ENCODE results near the gene DOC2B. TPM values are rescaled to one million over a fixed set of nuclear protein-coding genes. Genes with fewer than 3 reads are reported as not detected.

DOC2B gene
- total RNA-seq, 2 experiments from 2014 or later: 0.08 to 0.34 TPM

- Histone ChIP-seq H3K27ac (ENCODE audit: low read depth in 1 of 2, low read length in 2 of 2) (no peak overlapping the region), H3K4me3 (ENCODE audit: low read length) (no peak overlapping the region), H3K4me1 (ENCODE audit: insufficient read depth, low read length) (no peaks in the 10 kb centered on the region), H3K9me3 (ENCODE audit: control insufficient read depth in 1 of 2, insufficient read depth in 1 of 2, low read length in 2 of 2) (peaks cover 0 to 5% of the 10 kb centered on the region in 2 experiments), H3K36me3 (ENCODE audit: insufficient read depth, low read length) (no peaks in the 10 kb centered on the region), H3K27me3 (ENCODE audit: control insufficient read depth in 1 of 2, insufficient read depth in 2 of 2, low read length in 2 of 2) (peaks cover 6 to 11% of the 10 kb centered on the region in 2 experiments)
- no peaks in the 10 kb centered on the region for H3K4me1 Mint-ChIP-seq (ENCODE audit: low read depth)
- H3K4me3 Mint-ChIP-seq: no peak overlapping the region
- intact Hi-C loops (cut with DNase I, micrococcal nuclease): no loop called here
- no peaks in the 10 kb centered on the region for H3K9me3 Mint-ChIP-seq
- no peak for TF ChIP-seq CTCF (IDR thresholded peaks at IDR 0.05)
- no peaks in the 10 kb centered on the region for H3K36me3 Mint-ChIP-seq (ENCODE audit: low read depth)
- POLR2A ChIA-PET: no interaction called here
- DNase-seq (no peak), ATAC-seq (ENCODE audit: poor library complexity) (no peak)
- peaks cover 17% of the 10 kb centered on the region for H3K27me3 Mint-ChIP-seq
- H3K27ac Mint-ChIP-seq: no peak overlapping the region
- CTCF ChIA-PET: no interaction called here
Measured at GRCh38 chr17:173166-173911, 8.1 kb downstream of the DOC2B start.

GRCh38 chr17:172401-172800, 9.0 kb downstream of the DOC2B start:
- intact Hi-C loops (cut with DNase I, micrococcal nuclease): no loop called here
- Histone ChIP-seq H3K4me1 (ENCODE audit: insufficient read depth, low read length) (no peaks in the 10 kb centered on the region), H3K36me3 (ENCODE audit: insufficient read depth, low read length) (no peaks in the 10 kb centered on the region), H3K4me3 (ENCODE audit: low read length) (no peak overlapping the region), H3K9me3 (ENCODE audit: control insufficient read depth in 1 of 2, insufficient read depth in 1 of 2, low read length in 2 of 2) (no peaks in the 10 kb centered on the region), H3K27me3 (ENCODE audit: control insufficient read depth in 1 of 2, insufficient read depth in 2 of 2, low read length in 2 of 2) (peaks cover 0 to 2% of the 10 kb centered on the region in 2 experiments), H3K27ac (ENCODE audit: low read depth in 1 of 2, low read length in 2 of 2) (no peak overlapping the region)
- H3K9me3 Mint-ChIP-seq: no peaks in the 10 kb centered on the region
- H3K27ac Mint-ChIP-seq: no peak overlapping the region
- no peaks in the 10 kb centered on the region for H3K4me1 Mint-ChIP-seq (ENCODE audit: low read depth)
- ChIA-PET CTCF (no interaction called here), POLR2A (no interaction called here)
- no peak for TF ChIP-seq CTCF (IDR thresholded peaks at IDR 0.05)
- peaks cover 8% of the 10 kb centered on the region for H3K27me3 Mint-ChIP-seq
- DNase-seq (no peak), ATAC-seq (ENCODE audit: poor library complexity) (no peak)
- no peak overlapping the region for H3K4me3 Mint-ChIP-seq
- no peaks in the 10 kb centered on the region for H3K36me3 Mint-ChIP-seq (ENCODE audit: low read depth)

- Histone ChIP-seq H3K4me3 (ENCODE audit: low read length) (no peak overlapping the region), H3K36me3 (ENCODE audit: insufficient read depth, low read length) (no peaks in the 10 kb centered on the region), H3K9me3 (ENCODE audit: control insufficient read depth in 1 of 2, insufficient read depth in 1 of 2, low read length in 2 of 2) (no peaks in the 10 kb centered on the region), H3K4me1 (ENCODE audit: insufficient read depth, low read length) (no peaks in the 10 kb centered on the region), H3K27me3 (ENCODE audit: control insufficient read depth in 1 of 2, insufficient read depth in 2 of 2, low read length in 2 of 2) (peaks cover 0 to 2% of the 10 kb centered on the region in 2 experiments), H3K27ac (ENCODE audit: low read depth in 1 of 2, low read length in 2 of 2) (no peak overlapping the region)
- no peaks in the 10 kb centered on the region for H3K9me3 Mint-ChIP-seq
- H3K27ac Mint-ChIP-seq: no peak overlapping the region
- no peaks in the 10 kb centered on the region for H3K36me3 Mint-ChIP-seq (ENCODE audit: low read depth)
- no peak for DNase-seq
- TF ChIP-seq CTCF (IDR thresholded peaks at IDR 0.05): no peak
- no peaks in the 10 kb centered on the region for H3K4me1 Mint-ChIP-seq (ENCODE audit: low read depth)
- CTCF ChIA-PET: no interaction called here
- no peak for ATAC-seq (ENCODE audit: poor library complexity)
- intact Hi-C loops (cut with DNase I, micrococcal nuclease): no loop called here
- H3K27me3 Mint-ChIP-seq: peaks cover 4% of the 10 kb centered on the region
- POLR2A ChIA-PET: no interaction called here
- no peak overlapping the region for H3K4me3 Mint-ChIP-seq
Measured at GRCh38 chr17:171871-172270, 9.6 kb downstream of the DOC2B start.
